ENCODE results near the gene TWNK.

- no peak for TF ChIP-seq CTCF (conservative IDR thresholded peaks at IDR 0.05; ENCODE audit: low read depth, low read length)
- no peak for TF ChIP-seq FOS (IDR thresholded peaks at IDR 0.05; ENCODE audit: low read depth, low read length)
- TF ChIP-seq CEBPB (IDR thresholded peaks at IDR 0.05; ENCODE audit: low read depth, low read length): no peak
- TF ChIP-seq POLR2A (IDR thresholded peaks at IDR 0.05; ENCODE audit: low read depth, low read length): no peak
- no peak for TF ChIP-seq RCOR1 (IDR thresholded peaks at IDR 0.05; ENCODE audit: insufficient replicate concordance, low read length)
- TF ChIP-seq USF2 (IDR thresholded peaks at IDR 0.05; ENCODE audit: low read depth, low read length): no peak
- no peak for TF ChIP-seq ELK1 (IDR thresholded peaks at IDR 0.05; ENCODE audit: borderline replicate concordance, low read depth, low read length)
- no peak for TF ChIP-seq MAZ (IDR thresholded peaks at IDR 0.05; ENCODE audit: borderline replicate concordance, low read depth, low read length)
Measured at GRCh38 chr10:101028446-101029337, 41.3 kb downstream of the TWNK start.
